ENCODE measurements around the gene STAMBPL1. TPM values are rescaled to one million over a fixed set of nuclear protein-coding genes. Genes with fewer than 3 reads are reported as not detected.

The STAMBPL1 gene
- total and polyA plus RNA-seq, 2 donors (not counting 3 experiments of a cell fraction or from before 2014, with no cell fraction given): 0.70 to 1.8 TPM

- Histone ChIP-seq H3K4me2 (ENCODE audit: insufficient read depth, low read length) (no peak overlapping the region), H3K27me3 (ENCODE audit: control insufficient read depth in 2 of 2, insufficient read depth in 2 of 2, low read length in 2 of 2) (peaks cover 5 to 9% of the 10 kb centered on the region in 2 experiments), H3K9ac (replicated peaks; ENCODE audit: extremely low read depth, insufficient read depth, low read length) (no peak overlapping the region), H3K9me3 (replicated peaks; ENCODE audit: control insufficient read depth, insufficient read depth, low read length) (no peaks in the 10 kb centered on the region), H3K27ac (ENCODE audit: insufficient read depth, low read depth, low read length) (no peak overlapping the region), H3K4me3 (replicated peaks in 1 of 3; ENCODE audit: insufficient read depth in 1 of 3, low read depth in 1 of 3, low read length in 3 of 3) (no peak overlapping the region), H3K4me1 (ENCODE audit: control insufficient read depth, extremely low read depth, insufficient read depth, low read length) (no peaks in the 10 kb centered on the region), H3K79me2 (ENCODE audit: control insufficient read depth, insufficient read depth, low read length) (no peaks in the 10 kb centered on the region), H4K20me1 (replicated peaks; ENCODE audit: control insufficient read depth, extremely low read depth, insufficient read depth, low read length) (no peaks in the 10 kb centered on the region), H2AFZ (ENCODE audit: low read depth, low read length) (no peak overlapping the region), H3K9me1 (replicated peaks; ENCODE audit: control insufficient read depth, extremely low read depth, insufficient read depth, low read length) (no peaks in the 10 kb centered on the region), H3K36me3 (ENCODE audit: control insufficient read depth in 2 of 2, extremely low read depth in 1 of 2, insufficient read depth in 2 of 2, low read length in 2 of 2) (no peaks in the 10 kb centered on the region)
- no peak for TF ChIP-seq POLR2AphosphoS5 (IDR thresholded peaks at IDR 0.05; ENCODE audit: insufficient read depth, low read depth, low read length)
- no peak for TF ChIP-seq EZH2 (IDR thresholded peaks at IDR 0.05; ENCODE audit: borderline replicate concordance, low read depth, low read length, severe bottlenecking)
- no peak for TF ChIP-seq GATA2 (IDR thresholded peaks at IDR 0.05; ENCODE audit: insufficient read depth, insufficient read length, low read depth, low read length)
- TF ChIP-seq FOS (IDR thresholded peaks at IDR 0.05; ENCODE audit: borderline replicate concordance, insufficient read depth, low read length): no peak
- TF ChIP-seq POLR2A (IDR thresholded peaks at IDR 0.05; ENCODE audit: low read depth, low read length): no peak
- no peak for TF ChIP-seq MYC (IDR thresholded peaks at IDR 0.05; ENCODE audit: low read depth, low read length)
- TF ChIP-seq JUN (IDR thresholded peaks at IDR 0.05; ENCODE audit: borderline replicate concordance, insufficient read depth, insufficient read length, low read depth): no peak
- TF ChIP-seq, protein P1, sequence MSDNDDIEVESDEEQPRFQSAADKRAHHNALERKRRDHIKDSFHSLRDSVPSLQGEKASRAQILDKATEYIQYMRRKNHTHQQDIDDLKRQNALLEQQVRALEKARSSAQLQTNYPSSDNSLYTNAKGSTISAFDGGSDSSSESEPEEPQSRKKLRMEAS (IDR thresholded peaks at IDR 0.05; ENCODE audit: insufficient read depth, insufficient read length): no peak
- TF ChIP-seq CTCF (IDR thresholded peaks at IDR 0.05; ENCODE audit: extremely low read depth in 1 of 2, insufficient read depth in 1 of 2, low read depth in 1 of 2, low read length in 2 of 2): no peak
- FAIRE-seq (no peak), DNase-seq (ENCODE audit: low read depth, low spot score) (no peak)
- POLR2A ChIA-PET: no interaction called here
- dilution Hi-C loops (cut with MboI; ENCODE audit: extremely low pct_ligation_motif_present, low sequenced_read_pairs) (no loop called here), intact Hi-C loops (cut with micrococcal nuclease) (loop anchor here (5.0 kb wide), 1 partner anchor 44 kb away; no protein-coding TSS in a partner anchor)
- CTCF ChIA-PET: interaction anchor here (1.1 kb wide), 1 partner anchor 9 kb away, joined by 4 read pairs; no protein-coding TSS in a partner anchor
- no TSS peak for BruUV-seq (replicated peaks)
Observed at GRCh38 chr10:88857831-88858230, 22.2 kb upstream of the STAMBPL1 start.

Data from endothelial cell of umbilical vein (primary cell).